ENCODE results near the gene AS3MT.

AS3MT gene

DNA sequence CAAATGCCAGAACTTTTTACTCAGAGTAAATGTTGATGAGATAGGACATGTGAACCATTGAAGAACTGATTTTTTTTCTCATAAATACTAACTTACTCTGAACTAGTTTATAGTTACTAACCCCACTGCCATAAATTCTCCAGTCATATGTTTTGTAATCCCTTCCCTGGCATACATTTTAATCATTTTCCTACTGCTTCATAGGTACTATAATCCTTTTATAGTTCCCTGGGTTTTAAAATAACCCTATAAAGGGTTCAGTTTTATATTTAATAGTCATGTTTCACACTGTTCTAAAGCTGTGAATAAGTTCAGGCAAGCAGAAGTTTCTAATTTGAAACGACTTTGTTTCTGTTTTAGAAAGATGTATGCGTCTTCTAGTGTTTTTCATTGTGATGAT, 77.7 kb downstream of the AS3MT start:
- in situ Hi-C loops (cut with HindIII; ENCODE audit: low pct_ligation_motif_present, low pct_unique_long_range_greater_than_20kb, low sequenced_read_pairs): no loop called here
- no peak for DNase-seq

GRCh38 chr10:102948176-102948575, 78.9 kb downstream of the AS3MT start:
- in situ Hi-C loops (cut with HindIII; ENCODE audit: low pct_ligation_motif_present, low pct_unique_long_range_greater_than_20kb, low sequenced_read_pairs): no loop called here
- DNase-seq: no peak

GRCh38 chr10:102948786-102949185, 79.5 kb downstream of the AS3MT start:
- DNase-seq: no peak
- in situ Hi-C loops (cut with HindIII; ENCODE audit: low pct_ligation_motif_present, low pct_unique_long_range_greater_than_20kb, low sequenced_read_pairs): no loop called here

GRCh38 chr10:102949916-102950315, 80.6 kb downstream of the AS3MT start:
- DNase-seq: no peak
- in situ Hi-C loops (cut with HindIII; ENCODE audit: low pct_ligation_motif_present, low pct_unique_long_range_greater_than_20kb, low sequenced_read_pairs): no loop called here

- no peak for DNase-seq
- in situ Hi-C loops (cut with HindIII; ENCODE audit: low pct_ligation_motif_present, low pct_unique_long_range_greater_than_20kb, low sequenced_read_pairs): no loop called here
These were observed 82.0 kb downstream of the AS3MT start for GRCh38 chr10:102951316-102951715.
